SK-N-SH treated with all-trans-retinoic acid at 6 μM for 48 hours (cell line): ENCODE results near the gene ACTN1.

ENCODE experiments used
- ZC3H10 ChIP-seq: fragments of 250-450 bp; sonication (Bioruptor Pico); IDR thresholded peaks from 2 replicates; pipeline ENCODE4 v1.5.1; 2021; ENCODE audit warnings: mild to moderate bottlenecking, moderate library complexity
- ZNF8 ChIP-seq: fragments of 450-650 bp; formaldehyde crosslinking; IDR thresholded peaks from 2 replicates; pipeline ENCODE4 v1.5.0; 2020; ENCODE audit warnings: mild to moderate bottlenecking, moderate library complexity

- TF ChIP-seq ZNF8 (no peak), ZC3H10 (CRISPR knock-in tag) (no peak)
Observed at GRCh38 chr14:68843471-68844209, 135.5 kb downstream of the ACTN1 start.
